HG03457 (cell line): ENCODE results near the gene SRGAP3.

Experiments
- ATAC-seq: cut with Tn5 transposase; IDR thresholded peaks from one replicate; pipeline ENCODE4 v1.9.1; 2021; ENCODE audit warnings: moderate number of reproducible peaks; ENCODE audit not compliant: unreplicated experiment

SRGAP3 gene

GRCh38 chr3:9121366-9122001, 128.0 kb downstream of the SRGAP3 start:
- no peak for ATAC-seq

GRCh38 chr3:9119331-9119730, 130.1 kb downstream of the SRGAP3 start:
- no peak for ATAC-seq

- no peak for ATAC-seq
Observed at GRCh38 chr3:9118222-9118621, 131.2 kb downstream of the SRGAP3 start.

- ATAC-seq, result no peak
Observed at GRCh38 chr3:9117220-9117619, 132.2 kb downstream of the SRGAP3 start.

- ATAC-seq, result no peak
Observed at GRCh38 chr3:9116336-9116735, 133.1 kb downstream of the SRGAP3 start.

GRCh38 chr3:9115336-9115735, 134.1 kb downstream of the SRGAP3 start:
- no peak for ATAC-seq

- no peak for ATAC-seq
Observed at GRCh38 chr3:9113040-9113439, 136.4 kb downstream of the SRGAP3 start.

GRCh38 chr3:9111866-9112265, 137.6 kb downstream of the SRGAP3 start:
- no peak for ATAC-seq

GRCh38 chr3:9111417-9111816, 138.0 kb downstream of the SRGAP3 start:
- ATAC-seq, result no peak

- ATAC-seq, result no peak
Observed at GRCh38 chr3:9110802-9111201, 138.6 kb downstream of the SRGAP3 start.

- ATAC-seq, result no peak
Observed at GRCh38 chr3:9110316-9110715, 139.1 kb downstream of the SRGAP3 start.

- ATAC-seq, result no peak
Observed at GRCh38 chr3:9109568-9109914, 139.9 kb downstream of the SRGAP3 start.

- no peak for ATAC-seq
Observed at GRCh38 chr3:9108876-9109567, 140.4 kb downstream of the SRGAP3 start.

- no peak for ATAC-seq
Observed at GRCh38 chr3:9107738-9108137, 141.7 kb downstream of the SRGAP3 start.

- no peak for ATAC-seq
Observed at GRCh38 chr3:9105421-9105820, 144.0 kb downstream of the SRGAP3 start.

GRCh38 chr3:9104121-9104520, 145.3 kb downstream of the SRGAP3 start:
- ATAC-seq, result no peak

- ATAC-seq, result no peak
Observed at GRCh38 chr3:9102240-9102981, 147.0 kb downstream of the SRGAP3 start.

- no peak for ATAC-seq
Observed at GRCh38 chr3:9101286-9101685, 148.2 kb downstream of the SRGAP3 start.

GRCh38 chr3:9100513-9100894, 148.9 kb downstream of the SRGAP3 start:
- no peak for ATAC-seq

GRCh38 chr3:9099702-9100512, 149.5 kb downstream of the SRGAP3 start:
- ATAC-seq, result no peak
